Astrocyte (in vitro differentiated cells and primary cell): ENCODE results near the gene DNMT1. TPM values are rescaled to one million over a fixed set of nuclear protein-coding genes. Genes with fewer than 3 reads are reported as not detected.
A peak's percentile ranks its signal among the peaks of the same experiment; 100 is the strongest.

Experiments used
- DNase-seq: peaks from one replicate; pipeline ENCODE4 v3.0.0-alpha.2; 2010; ENCODE audit warnings: low read depth
- FAIRE-seq: peaks from 2 replicates; lab custom pipeline; 2011; peaks lifted over from hg19 to GRCh38; lab: Jason Lieb, UNC
- H2AFZ ChIP-seq: 2 replicates; pipeline ENCODE4 v1.6.0; 2012; ENCODE audit warnings: low read depth, low read length, inconsistent platforms
- H3K27ac ChIP-seq: 2 replicates; pipeline ENCODE4 v1.5.1; 2011; ENCODE audit warnings: low read depth, low read length, inconsistent platforms
- H3K27me3 ChIP-seq: 2 replicates; pipeline ENCODE4 v1.6.0; 2011; ENCODE audit warnings: low read length, inconsistent platforms; ENCODE audit not compliant: insufficient read depth
- H3K36me3 ChIP-seq: 2 replicates; pipeline ENCODE4 v1.5.1; 2011; ENCODE audit warnings: low read length, inconsistent platforms; ENCODE audit not compliant: insufficient read depth
- H3K4me1 ChIP-seq: 2 replicates; pipeline ENCODE4 v1.5.1; 2011; ENCODE audit warnings: low read length, inconsistent platforms; ENCODE audit not compliant: insufficient read depth
- H3K4me2 ChIP-seq: 2 replicates; pipeline ENCODE4 v1.6.0; 2012; ENCODE audit warnings: low read length, inconsistent platforms
- H3K4me3 ChIP-seq: 2 replicates; pipeline ENCODE4 v1.5.1; 2011; ENCODE audit warnings: low read depth, mild to moderate bottlenecking, low read length, inconsistent platforms; ENCODE audit not compliant: insufficient read depth
- H3K79me2 ChIP-seq: 2 replicates; pipeline ENCODE4 v1.6.0; 2012; ENCODE audit warnings: mild to moderate bottlenecking, low read length, inconsistent platforms; ENCODE audit not compliant: insufficient read depth
- H3K9ac ChIP-seq: 2 replicates; pipeline ENCODE4 v1.6.0; 2012; ENCODE audit warnings: mild to moderate bottlenecking, low read length, inconsistent platforms
- H3K9me3 ChIP-seq: 2 replicates; pipeline ENCODE4 v1.5.1; 2012; ENCODE audit warnings: low read depth, mild to moderate bottlenecking, low read length, inconsistent platforms; ENCODE audit not compliant: insufficient read depth
- H4K20me1 ChIP-seq: 2 replicates; pipeline ENCODE4 v1.6.0; 2012; ENCODE audit warnings: low read length, inconsistent platforms; ENCODE audit not compliant: insufficient read depth
- H3K27ac Mint-ChIP-seq: one replicate; pipeline ENCODE4 v1.8.0; 2021; ENCODE audit warnings: mild to moderate bottlenecking, mixed read lengths; ENCODE audit not compliant: unreplicated experiment
- H3K27me3 Mint-ChIP-seq: one replicate; pipeline ENCODE4 v1.8.0; 2021; ENCODE audit warnings: low read depth, mixed read lengths; ENCODE audit not compliant: unreplicated experiment
- H3K36me3 Mint-ChIP-seq: one replicate; pipeline ENCODE4 v1.8.0; 2021; ENCODE audit warnings: low read depth, mixed read lengths; ENCODE audit not compliant: unreplicated experiment
- H3K4me1 Mint-ChIP-seq: one replicate; pipeline ENCODE4 v1.8.0; 2021; ENCODE audit warnings: low read depth, mixed read lengths; ENCODE audit not compliant: unreplicated experiment
- H3K4me3 Mint-ChIP-seq: one replicate; pipeline ENCODE4 v1.8.0; 2021; ENCODE audit warnings: mild to moderate bottlenecking, moderate library complexity, mixed read lengths; ENCODE audit not compliant: unreplicated experiment
- H3K9me3 Mint-ChIP-seq: one replicate; pipeline ENCODE4 v1.8.0; 2021; ENCODE audit warnings: mild to moderate bottlenecking, mixed read lengths; ENCODE audit not compliant: unreplicated experiment
- CTCF ChIP-seq: IDR thresholded peaks from 2 replicates; pipeline ENCODE4 v1.5.1; 2011; ENCODE audit warnings: low read depth, mild to moderate bottlenecking, inconsistent platforms, low read length, moderate library complexity; ENCODE audit not compliant: insufficient read depth
- EZH2 ChIP-seq: IDR thresholded peaks from 2 replicates; pipeline ENCODE4 v1.6.1; 2012; ENCODE audit warnings: mild to moderate bottlenecking, low read length, inconsistent platforms; ENCODE audit not compliant: insufficient read depth
- total RNA-seq: library from RNA; stranded (reverse); gene quantifications from 2 replicates; pipeline ENCODE4 v1.2.1, GENCODE V29; 2021

DNMT1 gene
- total RNA-seq, 1 donor from 2014 or later: 50.6 TPM

GRCh38 chr19:10089801-10090375 is 104.9 kb downstream of the DNMT1 start:
- no peak overlapping the region for H3K27ac ChIP-seq
- H4K20me1 ChIP-seq: no peaks in the 10 kb centered on the region
- TF ChIP-seq EZH2 (no peak), CTCF (no peak)
- H3K4me1 ChIP-seq: no peaks in the 10 kb centered on the region
- H3K4me3 ChIP-seq: no peak overlapping the region
- peaks cover 1% of the 10 kb centered on the region for H3K4me1 Mint-ChIP-seq
- H3K4me3 Mint-ChIP-seq: peak overlapping the region; percentile 45
- peaks cover 35% of the 10 kb centered on the region for H3K36me3 Mint-ChIP-seq
- H3K4me2 ChIP-seq: no peak overlapping the region
- H3K27me3 ChIP-seq: no peaks in the 10 kb centered on the region
- H3K27me3 Mint-ChIP-seq: peaks cover 8% of the 10 kb centered on the region
- no peaks in the 10 kb centered on the region for H3K36me3 ChIP-seq
- FAIRE-seq: no peak
- no peak for DNase-seq
- no peaks in the 10 kb centered on the region for H3K79me2 ChIP-seq
- H3K9ac ChIP-seq: no peak overlapping the region
- no peak overlapping the region for H2AFZ ChIP-seq
- H3K9me3 ChIP-seq: no peaks in the 10 kb centered on the region
- no peak overlapping the region for H3K27ac Mint-ChIP-seq
- peaks cover 1% of the 10 kb centered on the region for H3K9me3 Mint-ChIP-seq

GRCh38 chr19:10088949-10089554 is 105.7 kb downstream of the DNMT1 start:
- H3K9me3 ChIP-seq: no peaks in the 10 kb centered on the region
- DNase-seq (no peak), FAIRE-seq (no peak)
- H3K9ac ChIP-seq: no peak overlapping the region
- Mint-ChIP-seq H3K27me3 (peaks cover 12% of the 10 kb centered on the region), H3K9me3 (peaks cover 1% of the 10 kb centered on the region), H3K4me3 (no peak overlapping the region), H3K27ac (no peak overlapping the region), H3K36me3 (peaks cover 35% of the 10 kb centered on the region), H3K4me1 (peaks cover 1% of the 10 kb centered on the region)
- no peaks in the 10 kb centered on the region for H4K20me1 ChIP-seq
- no peak overlapping the region for H2AFZ ChIP-seq
- no peaks in the 10 kb centered on the region for H3K79me2 ChIP-seq
- no peak overlapping the region for H3K4me3 ChIP-seq
- no peaks in the 10 kb centered on the region for H3K4me1 ChIP-seq
- no peak overlapping the region for H3K4me2 ChIP-seq
- H3K27me3 ChIP-seq: no peaks in the 10 kb centered on the region
- no peak for TF ChIP-seq CTCF
- TF ChIP-seq EZH2: no peak
- H3K27ac ChIP-seq: no peak overlapping the region
- H3K36me3 ChIP-seq: no peaks in the 10 kb centered on the region
